OCI-LY3 (cell line): Measurements from ENCODE around the gene SCN1A.

ENCODE experiments used
- H2AFZ ChIP-seq: fragments of 200-600, 300-600 bp; shearing (Covaris generic); 2 replicates; pipeline ENCODE4 v1.6.0; 2014; ENCODE audit warnings: antibody characterized with exemption, low read depth, low read length
- H3K27ac ChIP-seq: fragments of 200-600, 300-600 bp; sonication (generic); 2 replicates; pipeline ENCODE4 v1.5.1; 2014; ENCODE audit warnings: mild to moderate bottlenecking, low read length, moderate library complexity, mixed read lengths
- H3K27me3 ChIP-seq: fragments of 200-600, 300-600 bp; sonication (generic); 2 replicates; pipeline ENCODE4 v1.6.1; 2014; ENCODE audit warnings: low read depth, low read length, mixed read lengths
- H3K36me3 ChIP-seq: fragments of 200-600, 300-600 bp; sonication (generic); replicated peaks from 2 replicates; pipeline ENCODE3; 2014; ENCODE audit warnings: low read depth, low read length, mixed read lengths
- H3K4me1 ChIP-seq: fragments of 300-600, 200-600 bp; sonication (generic); 2 replicates; pipeline ENCODE4 v1.6.1; 2014; ENCODE audit warnings: low read length, mixed read lengths
- H3K4me2 ChIP-seq: fragments of 200-600, 300-600 bp; sonication (generic); 2 replicates; pipeline ENCODE4 v1.6.1; 2014; ENCODE audit warnings: low read length, mixed read lengths
- H3K4me3 ChIP-seq: fragments of 300-600, 200-600 bp; sonication (generic); 2 replicates; pipeline ENCODE4 v1.5.1; 2014; ENCODE audit warnings: antibody characterized with exemption, mild to moderate bottlenecking, low read length, moderate library complexity
- H3K79me2 ChIP-seq: fragments of 300-600, 200-600 bp; shearing (Covaris generic); 2 replicates; pipeline ENCODE4 v1.6.1; 2014; ENCODE audit warnings: mild to moderate bottlenecking, low read length, mixed read lengths
- H3K9ac ChIP-seq: fragments of 300-600, 200-600 bp; shearing (Covaris generic); 2 replicates; pipeline ENCODE4 v1.6.0; 2014; ENCODE audit warnings: mild to moderate bottlenecking, low read length, moderate library complexity
- H3K9me3 ChIP-seq: fragments of 200-600, 300-600 bp; shearing (Covaris generic); 2 replicates; pipeline ENCODE4 v1.6.1; 2014; ENCODE audit warnings: low read length, mixed read lengths; ENCODE audit not compliant: insufficient read depth
- H4K20me1 ChIP-seq: fragments of 200-600, 300-600 bp; sonication (generic); 2 replicates; pipeline ENCODE4 v1.6.1; 2016; ENCODE audit warnings: low read length, mixed read lengths; ENCODE audit not compliant: insufficient read depth
- EZH2phosphoT487 ChIP-seq: fragments of 200-600 bp; shearing (Covaris generic); IDR thresholded peaks from 2 replicates; pipeline ENCODE4 v1.6.1; 2018; ENCODE audit warnings: antibody characterized with exemption, mixed run types, low read depth
- TF ChIP-seq, protein P1 (sequence below): fragments of 200-600, 300-600 bp; sonication (generic); IDR thresholded peaks from 2 replicates; pipeline ENCODE4 v1.5.1; 2014; ENCODE audit warnings: antibody characterized with exemption, low read length, low read depth

The SCN1A gene

DNA sequence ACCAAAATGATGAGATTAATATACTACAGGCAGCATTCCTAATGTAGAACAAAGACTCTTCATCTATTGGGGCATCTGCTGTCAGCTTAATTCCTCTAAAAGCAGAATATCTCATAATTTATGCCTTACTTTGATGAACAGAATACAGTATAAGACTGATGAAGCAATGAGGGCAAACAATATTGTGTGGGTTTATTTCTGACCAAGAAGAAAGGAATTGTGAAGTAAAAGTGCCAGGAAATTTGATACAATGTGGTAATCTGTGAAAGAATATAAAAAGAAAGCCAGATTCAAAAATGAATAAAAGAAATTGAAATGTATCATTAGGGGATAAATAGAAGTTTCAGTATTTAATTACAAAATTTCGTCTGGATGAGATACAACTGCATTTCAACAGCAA, 95.5 kb downstream of the SCN1A start:
- no peak overlapping the region for H3K27ac ChIP-seq

DNA sequence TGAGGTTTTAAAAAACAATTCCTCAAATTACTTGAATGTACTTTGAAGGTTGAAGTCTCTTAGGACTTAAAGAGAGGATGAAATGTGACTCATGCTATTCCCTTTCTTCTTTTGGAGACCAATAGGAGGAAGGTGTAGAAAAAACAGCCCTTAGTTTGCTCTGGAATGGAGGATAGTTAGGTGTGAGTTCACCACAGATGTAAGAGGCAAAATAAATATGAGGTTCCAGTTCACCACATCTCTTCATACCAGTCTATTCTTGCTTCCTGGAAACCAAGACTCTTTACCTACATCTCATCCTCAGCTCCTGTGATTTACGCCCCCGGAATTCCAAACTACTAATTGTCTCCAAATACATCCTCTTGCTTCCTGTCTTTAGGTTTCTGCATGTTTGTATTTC, 96.8 kb downstream of the SCN1A start:
- no peak for TF ChIP-seq EZH2phosphoT487
- TF ChIP-seq, protein P1, sequence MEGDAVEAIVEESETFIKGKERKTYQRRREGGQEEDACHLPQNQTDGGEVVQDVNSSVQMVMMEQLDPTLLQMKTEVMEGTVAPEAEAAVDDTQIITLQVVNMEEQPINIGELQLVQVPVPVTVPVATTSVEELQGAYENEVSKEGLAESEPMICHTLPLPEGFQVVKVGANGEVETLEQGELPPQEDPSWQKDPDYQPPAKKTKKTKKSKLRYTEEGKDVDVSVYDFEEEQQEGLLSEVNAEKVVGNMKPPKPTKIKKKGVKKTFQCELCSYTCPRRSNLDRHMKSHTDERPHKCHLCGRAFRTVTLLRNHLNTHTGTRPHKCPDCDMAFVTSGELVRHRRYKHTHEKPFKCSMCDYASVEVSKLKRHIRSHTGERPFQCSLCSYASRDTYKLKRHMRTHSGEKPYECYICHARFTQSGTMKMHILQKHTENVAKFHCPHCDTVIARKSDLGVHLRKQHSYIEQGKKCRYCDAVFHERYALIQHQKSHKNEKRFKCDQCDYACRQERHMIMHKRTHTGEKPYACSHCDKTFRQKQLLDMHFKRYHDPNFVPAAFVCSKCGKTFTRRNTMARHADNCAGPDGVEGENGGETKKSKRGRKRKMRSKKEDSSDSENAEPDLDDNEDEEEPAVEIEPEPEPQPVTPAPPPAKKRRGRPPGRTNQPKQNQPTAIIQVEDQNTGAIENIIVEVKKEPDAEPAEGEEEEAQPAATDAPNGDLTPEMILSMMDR, result no peak

More for the DNA sequence above, 95.5 kb downstream of the SCN1A start:
- no peaks in the 10 kb centered on the region for H3K27me3 ChIP-seq
- H2AFZ ChIP-seq, result no peak overlapping the region
- no peaks in the 10 kb centered on the region for H3K36me3 ChIP-seq
- H3K79me2 ChIP-seq, result no peaks in the 10 kb centered on the region
- H3K4me1 ChIP-seq, result no peaks in the 10 kb centered on the region
- no peaks in the 10 kb centered on the region for H4K20me1 ChIP-seq
- no peak overlapping the region for H3K9ac ChIP-seq
- H3K4me3 ChIP-seq, result no peak overlapping the region
- TF ChIP-seq EZH2phosphoT487, result no peak
- TF ChIP-seq, protein P1, result no peak
- H3K9me3 ChIP-seq, result no peaks in the 10 kb centered on the region
- H3K4me2 ChIP-seq, result no peak overlapping the region

DNA sequence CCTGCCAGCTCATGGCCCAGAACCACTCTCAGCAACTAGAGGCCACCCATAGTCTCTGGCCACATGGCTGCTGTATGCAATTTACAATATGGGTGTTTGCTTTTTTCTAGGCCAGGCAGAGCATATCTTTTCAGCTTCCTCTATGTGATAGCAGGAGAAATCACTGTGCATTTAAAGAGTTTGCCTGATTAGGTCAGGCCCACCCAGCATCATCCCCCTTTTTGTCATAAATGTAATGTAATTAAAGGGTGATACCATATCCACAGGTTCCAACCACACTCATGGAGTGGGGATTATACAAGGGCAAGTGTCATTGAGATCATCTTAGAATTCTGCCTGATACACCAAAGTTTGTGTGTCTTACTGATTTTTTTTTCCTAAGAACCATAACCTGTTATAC, 102.5 kb downstream of the SCN1A start:
- Histone ChIP-seq H3K4me2 (no peak overlapping the region), H3K27me3 (no peaks in the 10 kb centered on the region), H3K4me1 (no peaks in the 10 kb centered on the region), H3K4me3 (no peak overlapping the region), H4K20me1 (no peaks in the 10 kb centered on the region), H2AFZ (no peak overlapping the region), H3K9ac (no peak overlapping the region), H3K36me3 (no peaks in the 10 kb centered on the region), H3K9me3 (no peaks in the 10 kb centered on the region), H3K27ac (no peak overlapping the region), H3K79me2 (no peaks in the 10 kb centered on the region)
- no peak for TF ChIP-seq EZH2phosphoT487
- TF ChIP-seq, protein P1, result no peak

More for the DNA sequence above, 96.8 kb downstream of the SCN1A start:
- Histone ChIP-seq H3K36me3 (no peaks in the 10 kb centered on the region), H3K4me2 (no peak overlapping the region), H2AFZ (no peak overlapping the region), H3K79me2 (no peaks in the 10 kb centered on the region), H3K27me3 (no peaks in the 10 kb centered on the region), H4K20me1 (no peaks in the 10 kb centered on the region), H3K9me3 (no peaks in the 10 kb centered on the region), H3K27ac (no peak overlapping the region), H3K9ac (no peak overlapping the region), H3K4me1 (no peaks in the 10 kb centered on the region), H3K4me3 (no peak overlapping the region)

DNA sequence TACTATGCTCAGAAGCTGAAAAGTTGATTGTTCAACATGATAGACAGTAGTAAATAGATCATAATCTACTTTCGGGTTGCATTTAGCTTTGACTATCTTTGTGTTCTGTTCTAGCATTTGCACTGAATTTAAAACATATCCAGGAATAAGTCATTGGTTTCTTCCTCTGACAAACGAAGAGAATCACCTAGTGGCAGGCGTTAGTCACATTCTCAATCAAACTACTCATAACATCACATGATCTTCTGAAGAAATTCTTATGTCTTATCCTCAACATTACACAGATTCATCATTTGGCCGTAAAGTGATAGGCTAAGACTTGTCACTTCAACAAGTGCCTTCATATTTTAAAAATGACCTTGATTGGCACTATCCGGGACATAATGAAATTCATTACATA, 110.6 kb downstream of the SCN1A start:
- Histone ChIP-seq H3K4me1 (no peaks in the 10 kb centered on the region), H3K9me3 (no peaks in the 10 kb centered on the region), H3K36me3 (no peaks in the 10 kb centered on the region), H3K27ac (no peak overlapping the region), H3K4me2 (no peak overlapping the region), H3K27me3 (no peaks in the 10 kb centered on the region), H3K9ac (no peak overlapping the region), H4K20me1 (no peaks in the 10 kb centered on the region), H3K79me2 (no peaks in the 10 kb centered on the region), H2AFZ (no peak overlapping the region), H3K4me3 (no peak overlapping the region)
- TF ChIP-seq, protein P1, result no peak
- TF ChIP-seq EZH2phosphoT487, result no peak
